HEK293 (cell line): ENCODE measurements around the gene CENPS.

ENCODE experiments used
- BCL11A ChIP-seq: fragments of 450-650 bp; formaldehyde crosslinking; IDR thresholded peaks from 2 replicates; pipeline ENCODE4 v1.5.1; 2016; ENCODE audit warnings: low read depth, missing biosample characterization, missing genetic modification characterization
- CTCF ChIP-seq: fragments of 450-650 bp; formaldehyde crosslinking; IDR thresholded peaks from 2 replicates; pipeline ENCODE4 v1.5.1; 2016; ENCODE audit warnings: missing biosample characterization, missing genetic modification characterization
- MZF1 ChIP-seq: fragments of 450-650 bp; formaldehyde crosslinking; IDR thresholded peaks from 2 replicates; pipeline ENCODE4 v1.5.1; 2017; ENCODE audit warnings: missing biosample characterization, missing genetic modification characterization, borderline replicate concordance
- SALL2 ChIP-seq: fragments of 450-650 bp; formaldehyde crosslinking; IDR thresholded peaks from 2 replicates; pipeline ENCODE4 v1.5.0; 2017; ENCODE audit warnings: missing biosample characterization, mild to moderate bottlenecking, missing genetic modification characterization, borderline replicate concordance
- SP2 ChIP-seq: fragments of 450-650 bp; formaldehyde crosslinking; IDR thresholded peaks from 2 replicates; pipeline ENCODE4 v1.5.1; 2016; ENCODE audit warnings: missing biosample characterization, missing genetic modification characterization
- TCF7L2 ChIP-seq: IDR thresholded peaks from 2 replicates; pipeline ENCODE4 v1.6.1; 2011; ENCODE audit warnings: low read depth, mild to moderate bottlenecking, inconsistent platforms, low read length, moderate library complexity, borderline replicate concordance
- ZBTB21 ChIP-seq: fragments of 450-650 bp; formaldehyde crosslinking; IDR thresholded peaks from 2 replicates; pipeline ENCODE4 v1.5.1; 2017; ENCODE audit warnings: missing biosample characterization, missing genetic modification characterization
- ZNF2 ChIP-seq: fragments of 450-650 bp; formaldehyde crosslinking; IDR thresholded peaks from 2 replicates; pipeline ENCODE4 v1.5.1; 2016; ENCODE audit warnings: missing biosample characterization, missing genetic modification characterization
- ZNF239 ChIP-seq: fragments of 450-650 bp; formaldehyde crosslinking; IDR thresholded peaks from 2 replicates; pipeline ENCODE4 v1.5.1; 2016; ENCODE audit warnings: missing biosample characterization, missing genetic modification characterization
- ZNF26 ChIP-seq: fragments of 450-650 bp; formaldehyde crosslinking; IDR thresholded peaks from 2 replicates; pipeline ENCODE4 v1.5.1; 2016; ENCODE audit warnings: missing biosample characterization, missing genetic modification characterization
- ZNF416 ChIP-seq: fragments of 450-650 bp; formaldehyde crosslinking; IDR thresholded peaks from 2 replicates; pipeline ENCODE4 v1.5.1; 2016; ENCODE audit warnings: missing biosample characterization, missing genetic modification characterization
- TF ChIP-seq, protein P1 (sequence below): fragments of 450-650 bp; formaldehyde crosslinking; IDR thresholded peaks from 2 replicates; pipeline ENCODE4 v1.5.1; 2016; ENCODE audit warnings: missing biosample characterization, missing genetic modification characterization, low read depth
- TF ChIP-seq, protein P2 (sequence below): fragments of 450-650 bp; formaldehyde crosslinking; IDR thresholded peaks from 2 replicates; pipeline ENCODE4 v1.5.1; 2017; ENCODE audit warnings: missing biosample characterization, missing genetic modification characterization
- TF ChIP-seq, protein P3 (sequence below): fragments of 450-650 bp; formaldehyde crosslinking; IDR thresholded peaks from 2 replicates; pipeline ENCODE4 v1.5.1; 2016; ENCODE audit warnings: missing biosample characterization, missing genetic modification characterization

GRCh38 chr1:10421637-10422036, 8.6 kb upstream of the CENPS start:
- no peak for TF ChIP-seq BCL11A (tag by site-specific recombination)
- TF ChIP-seq, protein P1, sequence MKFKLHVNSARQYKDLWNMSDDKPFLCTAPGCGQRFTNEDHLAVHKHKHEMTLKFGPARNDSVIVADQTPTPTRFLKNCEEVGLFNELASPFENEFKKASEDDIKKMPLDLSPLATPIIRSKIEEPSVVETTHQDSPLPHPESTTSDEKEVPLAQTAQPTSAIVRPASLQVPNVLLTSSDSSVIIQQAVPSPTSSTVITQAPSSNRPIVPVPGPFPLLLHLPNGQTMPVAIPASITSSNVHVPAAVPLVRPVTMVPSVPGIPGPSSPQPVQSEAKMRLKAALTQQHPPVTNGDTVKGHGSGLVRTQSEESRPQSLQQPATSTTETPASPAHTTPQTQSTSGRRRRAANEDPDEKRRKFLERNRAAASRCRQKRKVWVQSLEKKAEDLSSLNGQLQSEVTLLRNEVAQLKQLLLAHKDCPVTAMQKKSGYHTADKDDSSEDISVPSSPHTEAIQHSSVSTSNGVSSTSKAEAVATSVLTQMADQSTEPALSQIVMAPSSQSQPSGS (tag by site-specific recombination), result no peak
- no peak for TF ChIP-seq CTCF (tag by site-specific recombination)
- TF ChIP-seq ZNF416, result no peak
- TF ChIP-seq, protein P2, sequence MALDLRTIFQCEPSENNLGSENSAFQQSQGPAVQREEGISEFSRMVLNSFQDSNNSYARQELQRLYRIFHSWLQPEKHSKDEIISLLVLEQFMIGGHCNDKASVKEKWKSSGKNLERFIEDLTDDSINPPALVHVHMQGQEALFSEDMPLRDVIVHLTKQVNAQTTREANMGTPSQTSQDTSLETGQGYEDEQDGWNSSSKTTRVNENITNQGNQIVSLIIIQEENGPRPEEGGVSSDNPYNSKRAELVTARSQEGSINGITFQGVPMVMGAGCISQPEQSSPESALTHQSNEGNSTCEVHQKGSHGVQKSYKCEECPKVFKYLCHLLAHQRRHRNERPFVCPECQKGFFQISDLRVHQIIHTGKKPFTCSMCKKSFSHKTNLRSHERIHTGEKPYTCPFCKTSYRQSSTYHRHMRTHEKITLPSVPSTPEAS (tag by site-specific recombination), result no peak
- TF ChIP-seq MZF1 (tag by site-specific recombination), result no peak
- TF ChIP-seq ZNF2 (tag by site-specific recombination), result no peak
- TF ChIP-seq TCF7L2, result no peak
- no peak for TF ChIP-seq ZNF26
- no peak for TF ChIP-seq ZBTB21
- no peak for TF ChIP-seq SALL2 (tag by site-specific recombination)
- TF ChIP-seq, protein P3, sequence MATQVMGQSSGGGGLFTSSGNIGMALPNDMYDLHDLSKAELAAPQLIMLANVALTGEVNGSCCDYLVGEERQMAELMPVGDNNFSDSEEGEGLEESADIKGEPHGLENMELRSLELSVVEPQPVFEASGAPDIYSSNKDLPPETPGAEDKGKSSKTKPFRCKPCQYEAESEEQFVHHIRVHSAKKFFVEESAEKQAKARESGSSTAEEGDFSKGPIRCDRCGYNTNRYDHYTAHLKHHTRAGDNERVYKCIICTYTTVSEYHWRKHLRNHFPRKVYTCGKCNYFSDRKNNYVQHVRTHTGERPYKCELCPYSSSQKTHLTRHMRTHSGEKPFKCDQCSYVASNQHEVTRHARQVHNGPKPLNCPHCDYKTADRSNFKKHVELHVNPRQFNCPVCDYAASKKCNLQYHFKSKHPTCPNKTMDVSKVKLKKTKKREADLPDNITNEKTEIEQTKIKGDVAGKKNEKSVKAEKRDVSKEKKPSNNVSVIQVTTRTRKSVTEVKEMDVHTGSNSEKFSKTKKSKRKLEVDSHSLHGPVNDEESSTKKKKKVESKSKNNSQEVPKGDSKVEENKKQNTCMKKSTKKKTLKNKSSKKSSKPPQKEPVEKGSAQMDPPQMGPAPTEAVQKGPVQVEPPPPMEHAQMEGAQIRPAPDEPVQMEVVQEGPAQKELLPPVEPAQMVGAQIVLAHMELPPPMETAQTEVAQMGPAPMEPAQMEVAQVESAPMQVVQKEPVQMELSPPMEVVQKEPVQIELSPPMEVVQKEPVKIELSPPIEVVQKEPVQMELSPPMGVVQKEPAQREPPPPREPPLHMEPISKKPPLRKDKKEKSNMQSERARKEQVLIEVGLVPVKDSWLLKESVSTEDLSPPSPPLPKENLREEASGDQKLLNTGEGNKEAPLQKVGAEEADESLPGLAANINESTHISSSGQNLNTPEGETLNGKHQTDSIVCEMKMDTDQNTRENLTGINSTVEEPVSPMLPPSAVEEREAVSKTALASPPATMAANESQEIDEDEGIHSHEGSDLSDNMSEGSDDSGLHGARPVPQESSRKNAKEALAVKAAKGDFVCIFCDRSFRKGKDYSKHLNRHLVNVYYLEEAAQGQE, result no peak
- no peak for TF ChIP-seq SP2
- no peak for TF ChIP-seq ZNF239 (tag by site-specific recombination)
